Raji (cell line): Measurements from ENCODE around the gene RSAD2.

Experiments used
- POLR2A ChIP-seq: IDR thresholded peaks from 2 replicates; pipeline ENCODE4 v1.6.1; 2011; ENCODE audit warnings: low read depth, low read length, control low read depth; ENCODE audit not compliant: insufficient read depth

The RSAD2 gene

DNA sequence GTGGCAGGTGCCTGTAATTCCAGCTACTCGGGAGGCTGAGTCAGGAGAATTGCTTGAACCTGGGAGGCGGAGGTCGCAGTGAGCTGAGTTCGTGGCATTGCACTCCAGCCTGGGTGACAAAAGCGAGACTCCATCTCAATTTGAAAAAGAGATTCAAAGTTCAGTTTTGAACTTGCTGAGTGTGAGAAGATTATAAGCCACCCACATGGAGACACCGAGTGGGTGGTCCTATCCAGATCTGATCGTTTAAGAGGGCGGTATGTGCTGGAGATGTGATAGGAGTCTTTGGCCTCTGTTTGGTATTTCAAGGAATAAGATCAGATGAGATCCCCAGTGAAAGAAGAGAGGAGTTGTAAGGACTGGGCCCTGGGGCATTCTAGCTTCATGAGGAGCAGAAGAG is 65.3 kb downstream of the RSAD2 start:
- TF ChIP-seq POLR2A: no peak

DNA sequence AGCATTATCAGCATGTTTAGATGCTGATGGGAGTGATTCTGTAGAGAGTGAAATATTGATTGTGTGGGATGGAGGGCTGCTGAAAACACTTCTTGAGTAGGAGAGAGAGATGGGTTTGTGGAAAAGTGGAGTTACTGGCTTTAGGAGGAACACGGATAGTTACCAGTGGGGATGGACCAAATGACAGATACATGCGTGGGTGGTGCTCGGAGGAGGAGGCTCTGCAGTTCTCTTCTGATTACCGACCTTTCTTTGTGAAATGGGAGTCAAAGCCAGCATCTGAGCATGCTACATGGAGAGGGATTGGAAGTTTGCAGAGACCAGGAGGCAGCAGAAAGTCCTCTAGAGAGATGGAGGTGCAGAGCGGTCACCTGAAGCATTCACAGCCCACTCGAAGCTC is 65.9 kb downstream of the RSAD2 start:
- no peak for TF ChIP-seq POLR2A

DNA sequence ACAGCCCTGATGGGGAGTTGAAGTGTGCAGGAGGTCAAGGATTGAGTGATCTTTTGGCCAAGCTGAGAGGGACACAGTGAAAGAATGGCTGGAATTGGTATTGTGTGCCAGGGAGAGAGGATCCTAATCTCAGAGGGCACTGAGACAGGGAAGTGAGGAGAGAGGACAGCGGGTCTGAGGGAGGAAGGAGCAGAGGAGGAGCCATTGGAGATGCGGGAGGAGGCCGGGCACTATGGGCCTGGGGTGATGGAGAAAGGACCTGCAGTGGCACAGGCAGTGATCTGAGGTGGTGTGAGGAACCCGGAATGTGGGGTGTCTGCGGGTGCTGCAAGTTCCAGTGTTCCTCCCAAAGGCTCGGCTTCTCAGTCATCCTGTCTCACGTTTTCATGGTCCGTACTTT is 66.4 kb downstream of the RSAD2 start:
- no peak for TF ChIP-seq POLR2A

DNA sequence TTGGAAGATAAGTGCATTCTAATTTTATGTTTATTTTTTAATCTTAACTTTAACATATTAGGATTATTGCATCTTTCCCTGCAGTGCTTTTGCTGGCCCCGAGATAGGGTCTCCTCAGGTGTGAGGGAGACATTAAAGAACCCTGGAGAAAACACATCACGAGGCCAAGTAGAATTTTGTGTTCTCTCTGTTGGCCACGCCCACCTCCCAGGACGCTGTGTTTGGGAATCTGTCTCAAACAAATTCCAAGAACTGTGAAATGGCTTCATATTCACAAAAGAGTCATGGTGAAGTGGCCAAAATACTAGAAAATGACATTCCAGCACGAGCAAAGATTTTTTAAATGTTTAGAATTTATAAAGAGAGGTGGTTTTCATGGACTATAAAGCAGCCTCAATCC is 67.0 kb downstream of the RSAD2 start:
- TF ChIP-seq POLR2A: no peak

DNA sequence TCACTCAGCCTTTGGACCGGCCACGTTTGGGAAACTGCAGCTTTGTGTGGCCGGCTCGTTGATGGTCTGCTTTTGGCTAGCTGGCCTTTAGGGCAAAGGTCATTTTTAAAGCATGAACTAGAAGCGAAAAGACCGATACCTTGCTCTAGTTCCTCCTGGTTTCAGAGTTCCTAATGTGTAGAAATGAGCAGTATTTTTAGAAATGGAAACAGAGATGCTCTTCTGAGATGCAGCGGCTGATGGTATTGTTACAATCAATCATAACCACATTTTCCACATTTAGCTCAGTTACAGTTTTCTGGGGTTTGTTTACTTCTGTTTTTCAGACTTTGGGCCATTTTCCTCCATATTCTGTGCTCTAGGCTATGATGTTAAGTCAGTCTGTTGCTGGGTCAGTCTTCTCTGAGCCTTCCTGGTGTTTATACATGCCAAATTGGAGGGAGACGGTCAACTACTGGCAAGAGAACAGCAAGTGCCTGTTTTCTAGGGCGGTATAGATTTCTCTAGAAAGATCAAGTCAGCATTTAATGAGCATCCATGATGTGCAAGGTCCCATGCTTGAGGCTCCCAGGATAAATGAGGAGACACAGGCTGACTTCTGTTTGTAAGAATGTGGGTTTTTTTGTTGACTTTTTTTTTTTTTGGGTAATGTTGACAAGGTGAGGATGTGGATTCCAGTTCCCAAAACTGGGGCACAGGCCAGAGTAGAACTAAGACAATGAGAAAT is 67.7 kb downstream of the RSAD2 start:
- TF ChIP-seq POLR2A: no peak

DNA sequence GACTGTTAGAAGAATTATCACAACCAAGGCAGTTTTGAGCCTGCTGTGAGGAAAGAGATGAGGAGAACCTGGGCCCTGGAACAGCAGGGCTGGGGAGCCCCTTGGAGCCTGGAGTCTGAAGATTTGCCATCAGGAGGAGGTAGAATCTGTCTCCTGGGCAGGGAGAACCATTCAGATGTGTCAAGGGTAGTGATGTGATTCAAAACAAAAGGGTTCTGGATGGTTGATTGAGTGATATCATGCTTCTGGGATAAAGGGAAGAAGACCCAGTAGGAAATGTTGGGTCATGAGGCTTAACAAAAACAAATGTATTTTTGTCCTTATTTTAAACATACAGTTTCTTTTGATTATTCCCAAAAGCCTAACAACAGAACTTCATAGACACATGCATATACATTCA is 68.2 kb downstream of the RSAD2 start:
- no peak for TF ChIP-seq POLR2A

DNA sequence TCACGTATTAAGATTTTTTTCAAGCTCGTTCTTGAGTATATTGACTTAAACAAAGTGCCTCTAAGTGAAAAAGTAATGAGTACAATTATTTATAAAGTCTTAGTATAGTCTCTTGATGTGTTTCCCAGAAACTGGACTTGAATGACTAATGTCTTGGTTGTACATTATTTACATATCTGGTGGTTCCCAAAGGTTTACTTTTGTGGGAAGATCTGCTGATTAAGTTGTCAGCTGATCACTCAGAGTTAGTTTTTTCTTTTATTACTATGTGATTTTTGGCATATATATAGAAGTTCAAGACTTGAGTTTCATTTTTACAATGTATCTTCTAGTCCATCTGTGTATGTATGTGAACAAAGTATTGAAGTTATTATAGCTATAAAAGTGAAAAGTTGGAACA is 69.1 kb downstream of the RSAD2 start:
- TF ChIP-seq POLR2A: no peak
